Stimulated activated CD4-positive, alpha-beta T cell treated with anti-CD3 and anti-CD28 coated beads, TNF-alpha, amount 100 ng/mL, for 4 hours (primary cell): Measurements from ENCODE around the gene GEMIN5.
"Not testable (repeated sequence)": the region's sequence is repeated elsewhere in the genome, so short reads cannot be mapped to it uniquely, and the experiment has no call there.

Experiments used
- DNase-seq, 3 experiments: peaks; one replicate each; pipeline ENCODE4 v3.0.0-alpha.2; 2020; ENCODE audit warnings: low read depth in 3 of 3

The GEMIN5 gene

GRCh38 chr5:154937718-154938466 is at the start of gene GEMIN5:
TSS of gene GEMIN5 (minus strand) at chr5:154938211. CDS start at chr5:154938133, 78 bp downstream.
- peak; percentile 66 to 74 (median 73) for DNase-seq

- no peak for DNase-seq
Measured at GRCh38 chr5:154986151-154986550, 48.1 kb upstream of the GEMIN5 start.

DNA sequence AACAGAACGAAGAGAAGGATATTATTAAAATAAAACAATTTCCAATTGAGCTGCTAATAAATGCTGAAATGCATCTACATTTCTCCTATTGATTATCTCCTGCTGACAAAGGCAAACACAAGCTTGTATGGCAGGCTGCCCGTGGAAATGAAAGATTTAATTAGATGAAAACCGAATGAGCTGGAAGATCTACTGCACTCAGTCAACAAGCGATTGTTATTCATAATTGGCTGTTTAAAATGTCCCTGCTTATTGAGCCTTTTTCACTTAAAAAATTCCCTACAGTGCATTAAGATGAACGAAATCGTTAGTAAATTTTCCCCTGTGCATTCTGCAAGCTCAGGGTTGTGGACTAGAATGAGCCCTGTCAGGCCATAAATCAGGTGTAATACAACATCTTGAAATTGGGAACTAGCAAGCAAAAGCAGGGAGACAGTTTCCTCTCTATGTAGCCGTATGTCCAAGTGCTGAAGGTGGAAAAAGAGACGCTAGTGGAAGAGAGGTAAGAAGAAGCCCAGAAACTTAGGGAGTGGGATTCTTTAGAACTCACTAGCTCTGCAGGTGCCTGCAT is 47.0 kb upstream of the GEMIN5 start:
- DNase-seq, result no peak

- not testable (repeated sequence) for DNase-seq
Measured at GRCh38 chr5:154978294-154978693, 40.3 kb upstream of the GEMIN5 start.

DNA sequence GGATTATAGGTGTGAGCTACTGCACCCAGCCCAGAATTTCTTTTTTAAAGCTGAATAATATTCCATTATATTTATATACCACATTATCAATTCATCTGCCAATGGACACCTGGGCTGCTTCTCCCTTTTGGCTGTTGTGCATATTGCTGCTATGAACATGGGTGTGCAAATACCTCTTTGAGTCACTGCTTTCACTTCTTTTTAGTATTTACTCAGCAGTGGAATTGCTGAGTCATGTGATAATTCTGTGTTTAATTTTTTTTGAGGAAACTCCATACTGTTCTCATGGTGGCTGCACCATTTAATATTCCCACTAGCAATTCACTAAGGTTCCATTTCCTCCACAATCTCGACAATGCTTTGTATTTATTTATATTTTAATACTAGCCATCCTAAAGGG is 39.4 kb upstream of the GEMIN5 start:
- DNase-seq, result no peak

DNA sequence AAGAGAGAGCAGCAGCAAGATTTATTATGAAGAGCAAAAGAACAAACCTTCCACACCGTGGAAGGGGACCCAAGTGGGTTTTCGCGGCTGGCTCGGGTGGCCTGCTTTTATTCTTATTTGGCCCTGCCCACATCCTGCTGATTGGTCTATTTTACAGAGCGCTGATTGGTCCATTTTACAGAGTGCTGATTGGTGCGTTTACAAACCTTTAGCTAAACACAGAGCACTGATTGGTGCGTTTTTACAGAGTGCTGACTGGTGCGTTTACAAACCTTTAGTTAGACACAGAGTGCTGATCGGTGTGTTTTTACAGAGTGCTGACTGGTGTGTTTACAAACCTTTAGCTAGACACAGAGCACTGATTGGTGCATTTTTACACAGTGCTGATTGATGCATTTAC is 38.1 kb upstream of the GEMIN5 start:
- not testable (repeated sequence) for DNase-seq

- DNase-seq, result no peak
Measured at GRCh38 chr5:154972476-154973080, 34.6 kb upstream of the GEMIN5 start.

- no peak for DNase-seq
Measured at GRCh38 chr5:154971501-154971900, 33.5 kb upstream of the GEMIN5 start.

- no peak for DNase-seq
Measured at GRCh38 chr5:154970759-154971158, 32.7 kb upstream of the GEMIN5 start.

- no peak for DNase-seq
Measured at GRCh38 chr5:154968953-154969352, 30.9 kb upstream of the GEMIN5 start.

DNA sequence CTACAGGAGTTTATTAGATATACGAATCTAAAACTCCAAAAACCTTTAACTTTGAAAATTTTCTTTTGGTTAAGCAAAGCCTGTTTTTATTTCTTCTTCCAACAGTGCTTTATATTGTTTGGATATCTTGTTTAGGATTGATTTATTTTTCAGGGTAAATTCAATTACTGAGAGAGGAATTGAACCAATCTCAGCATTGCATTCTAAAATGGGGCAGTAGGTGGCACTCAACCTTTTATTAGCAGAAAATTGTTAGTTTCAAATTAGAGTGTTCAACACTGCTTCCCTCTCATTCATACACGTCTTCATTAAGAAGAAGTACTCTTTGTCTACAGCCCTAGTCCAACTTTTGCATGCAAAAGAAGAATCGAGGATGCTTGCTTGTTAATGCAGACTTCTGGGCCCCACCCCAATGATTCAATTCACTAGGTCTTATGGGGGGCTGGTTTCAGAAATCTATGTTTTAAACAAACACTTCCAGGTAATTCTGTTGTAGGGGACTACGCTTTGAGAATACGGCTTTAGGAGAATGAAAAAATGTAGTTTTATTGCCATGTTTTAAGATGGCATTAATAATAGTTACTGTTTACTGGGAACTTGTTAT is 29.5 kb upstream of the GEMIN5 start:
- DNase-seq, result no peak

GRCh38 chr5:154966874-154967273 is 28.9 kb upstream of the GEMIN5 start:
- DNase-seq, result no peak

DNA sequence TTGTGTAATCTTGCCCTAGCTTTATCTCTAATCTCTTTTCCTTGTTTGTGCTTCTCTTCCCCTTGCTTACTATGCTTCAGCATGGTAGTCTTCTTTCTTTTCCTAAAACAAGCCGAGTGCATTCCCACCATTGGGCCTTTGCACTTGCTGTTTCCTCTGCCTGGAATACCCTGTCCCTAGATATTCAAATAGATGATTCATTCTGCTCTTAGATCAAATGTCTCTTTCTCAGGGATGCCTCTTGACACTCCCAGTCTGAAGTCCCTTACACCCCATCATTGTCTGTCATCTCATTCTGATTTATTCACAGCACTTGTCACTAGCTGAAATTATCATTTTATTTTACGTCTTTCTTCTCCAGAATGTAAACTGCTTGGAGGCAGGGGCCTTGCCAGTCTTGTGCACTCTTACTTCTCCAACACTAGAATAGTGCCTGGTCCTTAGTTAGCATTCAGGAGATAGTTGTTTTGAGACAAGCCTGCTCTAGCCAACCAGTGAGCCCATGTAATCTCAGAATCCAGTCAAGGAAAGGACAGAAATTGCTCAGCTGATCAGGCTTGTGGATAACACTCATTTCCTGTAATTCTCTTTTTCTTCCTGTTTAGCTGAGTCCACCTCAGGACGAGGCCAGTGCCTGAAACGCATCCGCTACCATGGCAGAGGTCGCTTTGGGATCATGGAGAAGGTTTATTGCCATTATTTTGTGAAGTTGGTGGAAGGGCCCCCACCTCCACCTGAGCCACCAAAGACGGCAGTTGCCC is 28.2 kb upstream of the GEMIN5 start:
- no peak for DNase-seq

DNA sequence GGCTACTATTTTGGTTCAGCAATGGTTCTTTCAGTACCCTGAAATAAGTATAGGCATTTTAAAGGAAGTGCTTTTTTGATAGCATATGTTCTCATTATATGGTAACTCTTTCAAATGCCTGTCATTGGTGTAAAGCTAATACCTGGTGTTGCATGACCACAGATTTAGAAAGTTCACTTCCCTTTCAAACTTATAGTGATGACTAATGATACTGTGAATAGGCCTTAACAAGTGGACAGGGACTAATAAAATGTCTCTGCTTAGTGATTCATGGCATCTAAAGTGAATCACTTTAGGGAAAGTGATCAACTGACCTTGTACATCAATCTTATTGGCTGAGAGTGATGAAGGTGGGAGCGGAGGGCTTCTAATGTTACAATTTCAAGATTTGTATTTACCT is 24.5 kb upstream of the GEMIN5 start:
- DNase-seq, result no peak

- DNase-seq, result no peak
Measured at GRCh38 chr5:154956712-154957111, 18.7 kb upstream of the GEMIN5 start.

DNA sequence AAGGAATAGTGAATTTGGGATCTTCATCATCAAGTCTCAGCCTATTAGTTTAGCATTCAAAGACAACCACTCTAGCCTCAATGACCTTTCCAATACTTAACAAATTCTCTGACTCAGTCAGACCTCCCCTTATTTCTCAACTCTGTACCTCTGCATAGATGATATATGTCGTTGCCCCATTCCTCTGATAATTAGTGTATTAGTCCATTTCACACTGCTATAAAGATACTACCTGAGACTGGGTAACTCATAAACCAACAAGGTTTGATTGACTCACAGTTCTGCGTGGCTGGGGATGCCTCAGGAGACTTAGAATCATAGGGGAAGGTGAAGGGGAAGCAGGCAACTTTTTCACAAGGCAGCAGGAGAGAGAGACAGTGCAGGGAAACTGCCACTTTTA is 11.8 kb upstream of the GEMIN5 start:
- DNase-seq, result no peak

DNA sequence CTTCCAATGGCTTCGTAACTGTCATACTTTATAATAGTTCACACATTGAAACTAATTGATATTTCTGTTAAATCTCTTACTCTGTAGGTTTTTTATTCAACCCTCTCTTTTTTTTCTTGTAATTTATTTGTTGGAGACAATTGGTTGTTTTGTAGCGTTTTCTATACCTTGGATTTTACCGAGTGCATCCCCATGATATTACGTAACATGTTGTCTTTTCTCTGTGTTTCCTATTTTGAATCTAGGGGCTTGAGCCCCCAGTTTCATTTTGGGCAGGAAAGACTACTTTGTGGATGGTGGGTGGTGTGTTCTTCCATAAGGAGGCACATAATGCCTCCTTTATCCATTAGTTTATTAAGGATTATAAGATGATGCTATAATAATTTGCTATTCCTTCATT is 10.3 kb upstream of the GEMIN5 start:
- no peak for DNase-seq

DNA sequence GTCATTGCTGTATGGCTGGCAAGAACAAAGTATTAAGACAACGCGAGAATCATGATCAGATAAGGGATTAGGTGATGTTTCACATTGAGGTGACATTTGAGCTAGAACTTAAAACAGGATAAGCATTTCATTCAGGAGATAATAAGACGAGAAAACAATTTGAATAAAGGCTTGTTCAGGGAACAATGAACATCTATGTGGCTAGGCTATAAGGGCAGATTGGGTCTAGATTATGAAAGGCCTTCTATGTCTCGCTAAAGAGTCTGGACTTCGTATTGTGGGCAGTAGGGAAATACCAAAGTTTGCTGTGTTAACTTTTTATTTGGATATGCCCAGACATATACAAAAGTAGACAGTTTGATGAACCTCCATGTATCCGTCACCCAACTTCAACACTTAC is 9.8 kb upstream of the GEMIN5 start:
- no peak for DNase-seq

DNA sequence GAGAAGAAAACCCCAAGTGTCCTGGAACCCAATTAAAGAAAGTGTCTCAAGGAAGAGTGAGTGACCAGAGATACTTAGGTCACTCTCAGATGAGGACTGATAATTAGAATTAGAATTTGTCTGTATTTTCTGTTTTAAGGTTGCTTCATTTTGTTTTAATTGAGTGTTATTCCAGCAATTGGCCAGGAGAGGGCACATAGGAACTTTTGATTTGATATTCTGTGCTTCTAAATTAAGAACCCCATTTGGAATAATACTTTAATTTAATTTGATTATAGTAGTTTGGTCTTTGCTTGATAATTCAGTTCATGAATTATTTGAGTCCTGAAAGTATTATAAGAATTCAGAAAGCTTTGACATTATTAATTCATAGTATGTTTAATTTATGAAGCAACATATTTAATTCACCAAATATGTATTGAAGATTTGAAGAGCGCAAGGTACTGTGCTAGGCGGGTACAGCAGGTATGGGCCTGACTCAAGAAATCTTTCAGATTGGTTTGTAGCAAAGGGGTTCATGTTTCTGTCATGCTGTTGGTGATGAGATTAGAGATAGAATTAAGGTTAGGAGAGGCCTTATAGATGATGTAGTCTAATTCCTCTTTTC is 7.8 kb upstream of the GEMIN5 start:
- no peak for DNase-seq

- DNase-seq, result no peak
Measured at GRCh38 chr5:154944716-154945115, 6.7 kb upstream of the GEMIN5 start.

GRCh38 chr5:154943527-154943926 is 5.5 kb upstream of the GEMIN5 start:
- no peak for DNase-seq
